Stimulated activated CD8-positive, alpha-beta memory T cell treated with anti-CD3 and anti-CD28 coated beads, Interleukin-4, amount 100 ng/mL, for 1 hour (primary cell): ENCODE results near the gene ERN1.

Experiments
- DNase-seq, 2 donors: peaks; one replicate each; pipeline ENCODE4 v3.0.0-alpha.2; 2020; ENCODE audit warnings: low read depth in 2 of 2, low spot score in 1 of 2

ERN1 gene

GRCh38 chr17:64111831-64112230 lies 18.1 kb downstream of the ERN1 start:
- no peak for DNase-seq

GRCh38 chr17:64110379-64111152 lies 19.4 kb downstream of the ERN1 start:
- DNase-seq = no peak

- DNase-seq = no peak
Observed at GRCh38 chr17:64109400-64109799, 20.5 kb downstream of the ERN1 start.

- no peak for DNase-seq
Observed at GRCh38 chr17:64107500-64108236, 22.3 kb downstream of the ERN1 start.

GRCh38 chr17:64106918-64107317 lies 23.0 kb downstream of the ERN1 start:
- DNase-seq = no peak

GRCh38 chr17:64103391-64104364 lies 26.3 kb downstream of the ERN1 start:
- no peak for DNase-seq

- no peak for DNase-seq
Observed at GRCh38 chr17:64102627-64103390, 27.1 kb downstream of the ERN1 start.

GRCh38 chr17:64099543-64099942 lies 30.4 kb downstream of the ERN1 start:
- DNase-seq = no peak

- no peak for DNase-seq
Observed at GRCh38 chr17:64097196-64097936, 32.6 kb downstream of the ERN1 start.

- no peak for DNase-seq
Observed at GRCh38 chr17:64096037-64096436, 33.9 kb downstream of the ERN1 start.

- no peak for DNase-seq
Observed at GRCh38 chr17:64095144-64095882, 34.6 kb downstream of the ERN1 start.

GRCh38 chr17:64094412-64094811 lies 35.5 kb downstream of the ERN1 start:
- DNase-seq = no peak

- DNase-seq = no peak
Observed at GRCh38 chr17:64092952-64093451, 36.9 kb downstream of the ERN1 start.

- no peak for DNase-seq
Observed at GRCh38 chr17:64092113-64092512, 37.8 kb downstream of the ERN1 start.

GRCh38 chr17:64091571-64091970 lies 38.4 kb downstream of the ERN1 start:
- DNase-seq = no peak

- DNase-seq = no peak
Observed at GRCh38 chr17:64091116-64091515, 38.8 kb downstream of the ERN1 start.

- DNase-seq = no peak
Observed at GRCh38 chr17:64090144-64090543, 39.8 kb downstream of the ERN1 start.

GRCh38 chr17:64087252-64088005 lies 42.5 kb downstream of the ERN1 start:
- no peak for DNase-seq
